Esophagus muscularis mucosa (tissue), 4 donors: ENCODE data around the gene CD6. TPM values are rescaled to one million over a fixed set of nuclear protein-coding genes. Genes with fewer than 3 reads are reported as not detected.

Source experiments
- DNase-seq: peaks from one replicate; pipeline ENCODE4 v3.0.0-alpha.2; 2017; ENCODE audit errors: extremely low spot score
- H3K27ac ChIP-seq, 4 donors: fragments of 200-600 bp; sonication (generic); replicated peaks in 1 of 4; 1 replicate in 3 of 4; 2 replicates in 1 of 4; pipeline ENCODE4 v1.5.1; 2016 to 2019; ENCODE audit warnings: mild to moderate bottlenecking in 1 of 4
- H3K27me3 ChIP-seq, 4 donors: fragments of 200-600 bp; sonication (generic); one replicate each; pipeline versions ENCODE4 v1.5.1 to v1.6.0; 2016 to 2019
- H3K36me3 ChIP-seq, 4 donors: fragments of 200-600 bp; sonication (generic); one replicate each; pipeline ENCODE4 v1.5.1; 2016 to 2019
- H3K4me1 ChIP-seq, 4 donors: fragments of 200-600 bp; sonication (generic); one replicate each; pipeline ENCODE4 v1.5.1; 2016 to 2019
- H3K4me3 ChIP-seq, 4 donors: fragments of 200-600 bp; sonication (generic); 1 replicate in 2 of 4; 2 replicates in 2 of 4; pipeline ENCODE4 v1.5.1; 2016 to 2019; ENCODE audit warnings: mild to moderate bottlenecking in 4 of 4, moderate library complexity in 1 of 4
- H3K9me3 ChIP-seq, 4 donors: fragments of 200-600 bp; sonication (generic); 1 replicate in 3 of 4; 2 replicates in 1 of 4; pipeline ENCODE4 v1.5.1; 2016 to 2019
- EP300 ChIP-seq: sonication (generic); formaldehyde crosslinking; IDR thresholded peaks from one replicate; pipeline ENCODE4 v1.6.1; 2017; ENCODE audit warnings: antibody characterized with exemption
- POLR2A ChIP-seq: fragments of 450-650 bp; IDR thresholded peaks from one replicate; pipeline ENCODE4 v1.6.1; 2017; ENCODE audit warnings: antibody characterized with exemption, moderate library complexity, mild to moderate bottlenecking, low read depth
- POLR2AphosphoS5 ChIP-seq, 2 donors: sonication (generic); formaldehyde crosslinking; IDR thresholded peaks; one replicate each; pipeline ENCODE4 v1.6.1; 2017; ENCODE audit warnings: antibody characterized with exemption in 2 of 2
- WGBS: methylation state at CpG from one replicate; pipeline ENCODE4 v1.1.5; 2018; 5-methylcytosine and 5-hydroxymethylcytosine counted together
- intact Hi-C: fragments of 100-400 bp; cut with DNase I; formaldehyde crosslinking; loops from one replicate; pipeline ENCODE4 v1.15.1; 2023
- total RNA-seq, 4 donors: library from RNA; depleted of rRNA; stranded (reverse); fragments of >200 nt; gene quantifications; one replicate each; pipeline versions ENCODE4 v1.1.0 to v1.2.1, GENCODE V29; 2016
- TF ChIP-seq, protein P1 (sequence below), 3 experiments: fragments of 200-600 bp in 2 of 3; fragments of 450-650 bp in 1 of 3; sonication (generic) in 2 of 3; IDR thresholded peaks; one replicate each; pipeline ENCODE4 v1.5.1; 2017 to 2019; ENCODE audit warnings: antibody characterized with exemption in 3 of 3, mild to moderate bottlenecking in 2 of 3, moderate library complexity in 1 of 3

Gene CD6
- total RNA-seq, 4 donors from 2014 or later, result 0.32 to 2.2 (median 1.3) TPM; not detected in 1

DNA sequence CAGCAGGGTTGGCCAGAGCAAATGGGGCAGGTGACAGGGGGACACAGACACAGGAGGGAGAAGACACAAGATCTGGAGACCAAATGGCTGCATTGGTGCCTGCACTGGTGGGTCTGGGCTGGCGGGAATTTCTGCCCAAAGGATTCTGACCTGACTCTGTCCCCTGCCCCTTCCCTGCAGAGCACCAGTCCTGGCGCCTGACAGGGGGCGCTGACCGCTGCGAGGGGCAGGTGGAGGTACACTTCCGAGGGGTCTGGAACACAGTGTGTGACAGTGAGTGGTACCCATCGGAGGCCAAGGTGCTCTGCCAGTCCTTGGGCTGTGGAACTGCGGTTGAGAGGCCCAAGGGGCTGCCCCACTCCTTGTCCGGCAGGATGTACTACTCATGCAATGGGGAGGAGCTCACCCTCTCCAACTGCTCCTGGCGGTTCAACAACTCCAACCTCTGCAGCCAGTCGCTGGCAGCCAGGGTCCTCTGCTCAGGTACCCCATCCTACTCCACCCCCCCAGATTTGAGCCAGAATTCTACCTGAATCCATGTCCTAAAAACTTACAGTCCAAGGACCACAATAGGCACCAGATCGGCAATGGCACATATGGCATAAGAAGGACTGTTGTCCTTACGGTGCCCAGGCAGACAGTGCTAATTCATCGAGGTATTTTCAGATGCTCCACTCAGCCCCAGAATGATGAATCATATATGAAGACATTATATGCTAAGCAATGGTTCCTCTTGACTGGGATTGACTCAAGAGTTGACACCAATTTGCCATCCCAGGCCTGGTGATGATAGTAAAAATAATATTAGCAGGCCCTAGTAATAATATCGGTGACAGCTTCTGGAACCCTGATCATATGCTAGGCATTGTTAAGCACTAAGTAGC is 38.2 kb downstream of the CD6 start:
- intact Hi-C loops, result no loop called here
- H3K36me3 ChIP-seq, result no peaks in the 10 kb centered on the region
- H3K27ac ChIP-seq, result no peak overlapping the region
- no peak overlapping the region for H3K4me3 ChIP-seq
- 94% methylated on average over 15 of the region's 15 CpGs for WGBS
- no peak for TF ChIP-seq POLR2A
- TF ChIP-seq, protein P1, sequence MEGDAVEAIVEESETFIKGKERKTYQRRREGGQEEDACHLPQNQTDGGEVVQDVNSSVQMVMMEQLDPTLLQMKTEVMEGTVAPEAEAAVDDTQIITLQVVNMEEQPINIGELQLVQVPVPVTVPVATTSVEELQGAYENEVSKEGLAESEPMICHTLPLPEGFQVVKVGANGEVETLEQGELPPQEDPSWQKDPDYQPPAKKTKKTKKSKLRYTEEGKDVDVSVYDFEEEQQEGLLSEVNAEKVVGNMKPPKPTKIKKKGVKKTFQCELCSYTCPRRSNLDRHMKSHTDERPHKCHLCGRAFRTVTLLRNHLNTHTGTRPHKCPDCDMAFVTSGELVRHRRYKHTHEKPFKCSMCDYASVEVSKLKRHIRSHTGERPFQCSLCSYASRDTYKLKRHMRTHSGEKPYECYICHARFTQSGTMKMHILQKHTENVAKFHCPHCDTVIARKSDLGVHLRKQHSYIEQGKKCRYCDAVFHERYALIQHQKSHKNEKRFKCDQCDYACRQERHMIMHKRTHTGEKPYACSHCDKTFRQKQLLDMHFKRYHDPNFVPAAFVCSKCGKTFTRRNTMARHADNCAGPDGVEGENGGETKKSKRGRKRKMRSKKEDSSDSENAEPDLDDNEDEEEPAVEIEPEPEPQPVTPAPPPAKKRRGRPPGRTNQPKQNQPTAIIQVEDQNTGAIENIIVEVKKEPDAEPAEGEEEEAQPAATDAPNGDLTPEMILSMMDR (IDR thresholded peaks at IDR 0.05), result no peak
- no peak for TF ChIP-seq POLR2AphosphoS5 (IDR thresholded peaks at IDR 0.05)
- no peak for DNase-seq
- H3K27me3 ChIP-seq, result peaks cover 0 to 21% (median 7%) of the 10 kb centered on the region in 4 donors
- H3K9me3 ChIP-seq, result no peaks in the 10 kb centered on the region
- peaks cover 12 to 18% (median 17%) of the 10 kb centered on the region in 4 donors for H3K4me1 ChIP-seq

DNA sequence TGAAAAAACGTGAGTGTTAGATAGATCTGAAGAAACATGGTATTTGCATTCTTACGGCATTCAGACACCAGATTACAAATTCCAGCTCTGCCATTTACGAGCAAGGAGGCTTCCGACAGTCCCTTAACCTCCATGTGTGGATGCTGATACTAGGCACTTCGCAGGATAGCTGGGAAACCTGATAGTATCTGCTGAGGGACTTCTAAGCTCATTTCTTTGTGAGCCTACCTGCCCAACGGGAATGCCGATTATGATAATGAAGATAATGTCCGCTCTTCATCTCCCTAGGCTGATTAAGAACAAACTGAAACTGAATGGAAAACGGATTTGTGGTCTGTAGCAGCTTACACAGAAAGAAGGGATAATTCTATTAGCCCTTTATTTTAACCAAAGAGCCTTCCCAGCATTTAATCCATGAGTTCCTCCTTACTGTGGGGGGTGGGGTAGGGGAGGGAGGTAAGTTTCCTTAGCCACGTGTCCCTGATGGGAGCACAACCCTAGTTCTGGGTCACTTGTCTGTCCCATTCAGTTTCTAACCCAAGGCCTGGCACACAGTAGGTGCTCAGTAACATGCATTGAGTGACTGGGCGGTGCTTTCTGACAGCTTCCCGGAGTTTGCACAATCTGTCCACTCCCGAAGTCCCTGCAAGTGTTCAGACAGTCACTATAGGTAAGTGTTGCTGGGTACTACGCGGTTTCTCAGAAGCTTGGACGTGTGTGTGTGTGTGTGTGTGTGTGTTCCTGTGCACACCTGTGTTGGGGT is 39.2 kb downstream of the CD6 start:
- no peaks in the 10 kb centered on the region for H3K36me3 ChIP-seq
- WGBS, result 91% methylated on average over 16 of the region's 16 CpGs
- no peak overlapping the region for H3K4me3 ChIP-seq
- H3K27me3 ChIP-seq, result peaks cover 0 to 21% (median 7%) of the 10 kb centered on the region in 4 donors
- intact Hi-C loops, result no loop called here
- no peak for TF ChIP-seq POLR2A
- TF ChIP-seq POLR2AphosphoS5 (IDR thresholded peaks at IDR 0.05), result no peak
- TF ChIP-seq EP300, result no peak
- TF ChIP-seq, protein P1 (IDR thresholded peaks at IDR 0.05), result no peak
- no peak for DNase-seq
- H3K4me1 ChIP-seq, result peaks cover 12 to 18% (median 16%) of the 10 kb centered on the region in 4 donors
- H3K27ac ChIP-seq, result no peak overlapping the region
- H3K9me3 ChIP-seq, result no peaks in the 10 kb centered on the region

DNA sequence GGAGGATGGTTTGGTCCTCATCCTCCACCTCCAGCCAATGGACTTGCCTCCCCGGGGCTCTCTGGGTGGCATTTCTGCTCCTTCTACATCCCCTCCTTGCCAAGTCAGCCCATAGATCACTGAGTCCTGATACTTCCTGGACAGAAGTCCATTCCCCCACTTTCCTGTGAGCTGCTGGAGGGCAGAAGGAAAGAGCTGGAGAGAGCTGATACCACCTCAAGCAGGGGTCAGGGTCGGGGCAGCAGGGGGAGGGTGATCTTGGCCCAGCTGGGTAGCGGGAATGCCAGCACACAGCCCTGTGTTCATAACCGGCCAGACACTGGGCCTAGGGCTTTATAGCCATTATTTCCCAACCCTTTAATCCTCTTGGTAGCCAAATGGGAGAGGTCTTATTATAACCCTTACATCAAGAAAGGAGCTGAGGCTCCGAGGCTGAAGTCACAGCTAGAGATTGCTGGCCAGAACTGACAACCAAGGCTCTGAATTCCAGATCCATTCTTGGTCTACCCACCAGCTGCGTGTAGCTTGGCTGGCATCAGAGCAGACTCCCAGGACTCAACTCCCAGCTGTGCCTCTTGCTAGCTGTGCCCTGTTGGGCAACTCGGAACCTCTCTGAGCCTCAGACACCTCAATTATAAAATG is 39.9 kb downstream of the CD6 start:
- 74% methylated on average over 7 of the region's 7 CpGs for WGBS

DNA sequence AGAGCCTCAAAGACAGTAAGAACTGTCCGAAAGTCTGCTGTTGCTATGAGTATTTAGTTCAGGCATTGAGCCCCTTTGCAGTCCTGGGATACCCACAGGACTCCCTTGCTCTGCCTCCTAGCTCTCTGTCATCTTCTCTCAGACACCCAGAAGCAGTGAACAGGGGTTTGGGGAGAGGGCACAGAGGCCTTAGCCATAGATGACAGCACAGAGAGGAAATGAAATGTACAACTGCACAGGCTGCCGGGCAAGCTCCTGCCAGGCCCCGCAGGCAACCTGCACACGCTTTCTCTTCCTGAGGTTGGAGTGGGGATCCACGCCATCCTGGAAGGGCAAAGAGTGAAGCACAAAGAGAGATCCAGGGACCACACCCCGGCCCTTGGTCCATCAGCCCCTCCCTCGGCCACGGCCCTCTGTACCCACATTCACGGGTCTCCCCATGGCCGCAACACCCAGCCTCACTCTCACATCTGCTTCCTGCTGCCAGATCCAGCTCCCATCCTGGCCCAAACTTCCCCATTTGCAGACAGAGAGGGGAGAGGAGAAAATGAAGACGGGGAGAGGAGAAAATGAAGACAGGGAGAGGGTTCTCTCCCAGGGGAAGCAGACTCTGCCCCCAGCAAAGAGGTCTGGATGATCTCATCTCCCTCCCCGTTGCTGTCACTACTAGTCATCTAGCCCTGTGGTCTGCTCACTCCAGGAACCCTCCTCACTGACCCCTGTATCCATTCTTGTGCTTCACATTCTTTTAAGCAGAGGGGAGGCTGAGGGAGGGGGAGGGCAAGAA is 40.7 kb downstream of the CD6 start:
- DNase-seq, result no peak
- 77% methylated on average over 11 of the region's 12 CpGs for WGBS
- H3K27ac ChIP-seq, result no peak overlapping the region
- H3K4me1 ChIP-seq, result peaks cover 12 to 15% (median 15%) of the 10 kb centered on the region in 4 donors
- peaks cover 0 to 16% (median 7%) of the 10 kb centered on the region in 4 donors for H3K27me3 ChIP-seq
- TF ChIP-seq, protein P1 (IDR thresholded peaks at IDR 0.05), result no peak
- TF ChIP-seq POLR2A (no peak), EP300 (no peak), POLR2AphosphoS5 (IDR thresholded peaks at IDR 0.05) (no peak)
- H3K36me3 ChIP-seq, result no peaks in the 10 kb centered on the region
- no peak overlapping the region for H3K4me3 ChIP-seq
- intact Hi-C loops, result no loop called here
- no peaks in the 10 kb centered on the region for H3K9me3 ChIP-seq

More for the DNA sequence above, 39.9 kb downstream of the CD6 start:
- Histone ChIP-seq H3K36me3 (no peaks in the 10 kb centered on the region), H3K4me1 (peaks cover 12 to 18% (median 16%) of the 10 kb centered on the region in 4 donors), H3K9me3 (no peaks in the 10 kb centered on the region), H3K4me3 (no peak overlapping the region), H3K27me3 (peaks cover 0 to 21% (median 7%) of the 10 kb centered on the region in 4 donors), H3K27ac (no peak overlapping the region)
- intact Hi-C loops, result no loop called here
- DNase-seq, result no peak
- no peak for TF ChIP-seq POLR2A
- TF ChIP-seq POLR2AphosphoS5 (IDR thresholded peaks at IDR 0.05), result no peak
- TF ChIP-seq, protein P1 (IDR thresholded peaks at IDR 0.05), result no peak
